Fibroblast of the conjunctiva (primary cell): Measurements from ENCODE around the gene ABCA3.

Experiments used
- DNase-seq: peaks from one replicate; pipeline ENCODE4 v3.0.0-alpha.2; 2010; ENCODE audit warnings: low read depth

The ABCA3 gene

GRCh38 chr16:2233872-2234812 is 106.4 kb downstream of the ABCA3 start:
- DNase-seq: no peak

GRCh38 chr16:2233046-2233775 is 107.3 kb downstream of the ABCA3 start:
- no peak for DNase-seq

- no peak for DNase-seq
These were observed 108.2 kb downstream of the ABCA3 start for GRCh38 chr16:2232094-2232990.

GRCh38 chr16:2231016-2231931 is 109.3 kb downstream of the ABCA3 start:
- DNase-seq: no peak

GRCh38 chr16:2230376-2230775 is 110.2 kb downstream of the ABCA3 start:
- no peak for DNase-seq

GRCh38 chr16:2229632-2230250 is 110.8 kb downstream of the ABCA3 start:
- no peak for DNase-seq

- no peak for DNase-seq
These were observed 111.4 kb downstream of the ABCA3 start for GRCh38 chr16:2229091-2229490.

GRCh38 chr16:2228161-2228824 is 112.2 kb downstream of the ABCA3 start:
- no peak for DNase-seq

GRCh38 chr16:2226918-2227317 is 113.6 kb downstream of the ABCA3 start:
- DNase-seq: no peak

GRCh38 chr16:2226245-2226793 is 114.2 kb downstream of the ABCA3 start:
- no peak for DNase-seq
